Measurements from ENCODE around the gene C1orf105. TPM values are rescaled to one million over a fixed set of nuclear protein-coding genes. Genes with fewer than 3 reads are reported as not detected.

C1orf105 gene
- total RNA-seq, 2 donors from 2014 or later, result not detected

- DNase-seq, result no peak
- Histone ChIP-seq H3K4me3 (no peak overlapping the region), H3K27me3 (no peaks in the 10 kb centered on the region), H3K27ac (peak overlapping the region in 1 of 4 donors; percentile 4), H3K4me1 (peaks cover 42% of the 10 kb centered on the region), H3K36me3 (replicated peaks in 1 of 2; ENCODE audit: insufficient read depth in 1 of 2, low read depth in 2 of 2) (no peaks in the 10 kb centered on the region), H3K9me3 (no peaks in the 10 kb centered on the region)
- intact Hi-C loops (cut with DNase I), result no loop called here
- TF ChIP-seq POLR2A (IDR thresholded peaks at IDR 0.05), result no peak
- TF ChIP-seq CTCF (IDR thresholded peaks at IDR 0.05), result no peak
- no peak for ATAC-seq
- 59 to 79% methylated on average over 5 of the region's 5 CpGs for WGBS, 2 donors
Measured at GRCh38 chr1:172456344-172456769, 35.9 kb downstream of the C1orf105 start.

- 44 to 79% methylated on average over 1 of the region's 1 CpG for WGBS, 2 donors
- intact Hi-C loops (cut with DNase I), result no loop called here
- Histone ChIP-seq H3K4me1 (peaks cover 30% of the 10 kb centered on the region), H3K27ac (peak overlapping the region in 3 of 4 donors; percentile 4 to 54 (median 6)), H3K27me3 (no peaks in the 10 kb centered on the region), H3K9me3 (no peaks in the 10 kb centered on the region), H3K36me3 (replicated peaks in 1 of 2; ENCODE audit: insufficient read depth in 1 of 2, low read depth in 2 of 2) (no peaks in the 10 kb centered on the region), H3K4me3 (no peak overlapping the region)
- ATAC-seq (peak; percentile 76), DNase-seq (peak in 3 of 4 donors; percentile 66 to 73 (median 73))
- no peak for TF ChIP-seq CTCF (IDR thresholded peaks at IDR 0.05)
- TF ChIP-seq POLR2A (IDR thresholded peaks at IDR 0.05), result no peak
Measured at GRCh38 chr1:172457479-172458130, 37.1 kb downstream of the C1orf105 start.

- no peak for TF ChIP-seq POLR2A (IDR thresholded peaks at IDR 0.05)
- TF ChIP-seq CTCF (IDR thresholded peaks at IDR 0.05), result no peak
- DNase-seq (no peak), ATAC-seq (no peak)
- intact Hi-C loops (cut with DNase I), result no loop called here
- H3K27ac ChIP-seq, result no peak overlapping the region
- H3K36me3 ChIP-seq (replicated peaks in 1 of 2; ENCODE audit: insufficient read depth in 1 of 2, low read depth in 2 of 2), result no peaks in the 10 kb centered on the region
- peaks cover 10% of the 10 kb centered on the region for H3K4me1 ChIP-seq
- H3K27me3 ChIP-seq, result no peaks in the 10 kb centered on the region
- no peak overlapping the region for H3K4me3 ChIP-seq
- no peaks in the 10 kb centered on the region for H3K9me3 ChIP-seq
- WGBS, 2 donors, result 78 to 81% methylated on average over 1 of the region's 1 CpG
Measured at GRCh38 chr1:172460177-172460576, 39.7 kb downstream of the C1orf105 start.

GRCh38 chr1:172460887-172461315 lies 40.4 kb downstream of the C1orf105 start:
- Histone ChIP-seq H3K4me3 (no peak overlapping the region), H3K27me3 (no peaks in the 10 kb centered on the region), H3K36me3 (replicated peaks in 1 of 2; ENCODE audit: insufficient read depth in 1 of 2, low read depth in 2 of 2) (no peaks in the 10 kb centered on the region), H3K9me3 (no peaks in the 10 kb centered on the region), H3K27ac (no peak overlapping the region), H3K4me1 (peaks cover 17% of the 10 kb centered on the region)
- 83 to 89% methylated on average over 1 of the region's 1 CpG for WGBS, 2 donors
- intact Hi-C loops (cut with DNase I), result no loop called here
- ATAC-seq (no peak), DNase-seq (no peak)
- TF ChIP-seq CTCF (IDR thresholded peaks at IDR 0.05) (no peak), POLR2A (IDR thresholded peaks at IDR 0.05) (no peak)

DNA sequence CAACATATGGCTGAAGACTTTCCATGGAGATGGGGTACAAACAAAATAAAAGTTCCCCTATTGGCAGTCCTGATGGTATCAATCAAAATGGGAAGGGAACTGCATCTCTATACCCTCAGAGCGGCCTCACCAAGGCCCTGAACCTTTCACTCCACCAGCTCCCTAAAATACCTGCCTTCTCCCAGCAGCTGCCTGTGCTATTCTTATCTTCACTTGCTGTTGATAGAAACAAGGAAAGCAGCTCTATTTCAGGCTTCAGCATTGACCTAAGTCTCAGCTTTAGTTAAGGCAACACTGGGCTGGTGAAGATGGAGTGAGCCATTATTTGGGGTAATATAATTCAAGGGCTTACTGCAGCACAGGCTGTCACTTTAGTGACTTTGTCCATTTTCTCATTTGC lies 45.1 kb downstream of the C1orf105 start:
- peak overlapping the region in 3 of 4 donors; percentile 34 to 51 (median 47) for H3K27ac ChIP-seq
- ATAC-seq, result peak; percentile 33
- WGBS, 2 donors, result 48 to 59% methylated on average over 1 of the region's 1 CpG
- DNase-seq, result no peak
- no peak for TF ChIP-seq CTCF (IDR thresholded peaks at IDR 0.05)
- TF ChIP-seq POLR2A (IDR thresholded peaks at IDR 0.05), result no peak
- H3K4me3 ChIP-seq, result no peak overlapping the region
- H3K36me3 ChIP-seq (replicated peaks in 1 of 2; ENCODE audit: insufficient read depth in 1 of 2, low read depth in 2 of 2), result no peaks in the 10 kb centered on the region
- intact Hi-C loops (cut with DNase I), result no loop called here
- no peaks in the 10 kb centered on the region for H3K27me3 ChIP-seq
- peaks cover 34% of the 10 kb centered on the region for H3K4me1 ChIP-seq
- no peaks in the 10 kb centered on the region for H3K9me3 ChIP-seq
